Chondrocyte (in vitro differentiated cells): Measurements from ENCODE around the gene GCNT2. TPM values are rescaled to one million over a fixed set of nuclear protein-coding genes. Genes with fewer than 3 reads are reported as not detected.

Source experiments
- total RNA-seq: library from RNA; stranded (reverse); gene quantifications from 3 replicates; pipeline ENCODE4 v1.2.1, GENCODE V29; 2021

GCNT2 gene
- total RNA-seq, 1 donor from 2014 or later, result 0.67 TPM

Other genes starting within 250 kb of the GCNT2 start
- 0.74 to 26.6 TPM (median 1.4 TPM) in 3 replicates for gene TFAP2A, start 106.3 kb upstream of the GCNT2 start, total RNA-seq
- gene C6orf52, start 173.3 kb downstream of the GCNT2 start, total RNA-seq, result 0.82 to 0.97 TPM in 2 of 3 replicates, not detected in the other
- gene PAK1IP1, start 173.6 kb downstream of the GCNT2 start, total RNA-seq, result 11.5 to 14.7 TPM (median 11.9 TPM) in 3 replicates
- 115 to 119 TPM (median 117 TPM) in 3 replicates for gene TMEM14C, start 201.7 kb downstream of the GCNT2 start, total RNA-seq
- gene TMEM14B, start 226.5 kb downstream of the GCNT2 start, total RNA-seq, result 45.5 to 65.9 TPM (median 50.5 TPM) in 3 replicates